Stimulated activated CD4-positive, alpha-beta T cell treated with anti-CD3 and anti-CD28 coated beads, Interleukin-4, amount 100 ng/mL, for 4 hours (primary cell): ENCODE results near the gene NWD2.
"Not testable (repeated sequence)": the region's sequence is repeated elsewhere in the genome, so short reads cannot be mapped to it uniquely, and the experiment has no call there.

Source experiments
- DNase-seq, 2 experiments: peaks; one replicate each; pipeline ENCODE4 v3.0.0-alpha.2; 2020

Gene NWD2

GRCh38 chr4:37400241-37400881, 155.8 kb downstream of the NWD2 start:
- no peak for DNase-seq

DNA sequence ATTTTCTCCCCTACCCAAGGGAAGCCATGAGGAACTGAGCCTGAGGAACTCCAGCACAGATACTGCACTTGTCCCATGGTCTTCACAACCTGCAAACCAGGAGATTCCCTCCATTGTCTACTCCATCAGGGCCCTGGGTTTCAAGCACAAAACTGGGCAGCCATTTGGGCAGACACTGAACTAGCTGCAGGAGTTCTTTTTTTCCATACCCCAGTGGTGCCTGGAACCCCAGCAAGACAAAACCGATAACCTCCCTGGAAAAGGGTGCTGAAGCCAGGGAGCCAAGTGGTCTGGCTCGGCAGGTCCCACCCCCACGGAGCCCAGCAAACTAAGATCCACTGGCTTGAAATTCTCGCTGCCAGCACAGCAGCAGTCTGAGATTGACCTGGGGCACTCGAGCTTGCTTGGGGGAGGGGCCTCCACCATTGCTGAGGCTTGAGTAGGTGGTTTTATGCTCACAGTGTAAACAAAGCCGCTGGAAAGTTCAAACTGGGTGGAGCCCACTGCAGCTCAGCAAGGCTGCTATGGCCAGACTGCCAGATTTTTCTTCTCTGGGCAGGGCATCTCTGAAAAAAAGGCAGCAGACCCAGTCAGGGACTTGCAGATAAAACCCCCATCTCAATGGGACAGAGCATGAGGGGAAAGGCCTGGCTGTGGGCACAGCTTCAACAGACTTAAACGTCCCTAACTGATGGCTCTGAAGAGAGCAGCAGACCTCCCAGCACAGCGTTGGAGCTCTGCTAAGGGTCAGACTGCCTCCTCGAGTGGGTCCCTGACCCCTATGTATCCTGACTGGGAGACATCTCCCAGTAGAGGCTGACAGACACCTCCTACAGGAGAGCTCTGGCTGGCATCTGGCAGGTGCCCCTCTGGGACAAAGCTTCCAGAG, 163.6 kb downstream of the NWD2 start:
- DNase-seq, result not testable (repeated sequence)

DNA sequence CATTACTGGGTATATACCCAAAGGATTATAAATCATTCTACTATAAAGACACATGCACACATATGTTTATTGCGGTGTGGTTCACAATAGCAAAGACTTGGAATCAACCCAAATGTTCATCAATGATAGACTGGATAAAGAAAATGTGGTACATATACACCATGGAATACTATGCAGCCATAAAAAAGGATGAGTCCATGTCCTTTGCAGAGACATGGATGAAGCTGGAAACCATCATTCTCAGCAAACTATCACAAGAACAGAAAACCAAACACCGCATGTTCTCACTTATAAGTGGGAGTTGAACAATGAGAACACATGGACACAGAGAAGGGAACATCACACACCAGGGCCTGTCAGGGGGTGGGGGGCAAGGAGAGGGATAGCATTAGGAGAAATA, 169.1 kb downstream of the NWD2 start:
- DNase-seq, result not testable (repeated sequence)

GRCh38 chr4:37415845-37416369, 171.4 kb downstream of the NWD2 start:
- no peak for DNase-seq

DNA sequence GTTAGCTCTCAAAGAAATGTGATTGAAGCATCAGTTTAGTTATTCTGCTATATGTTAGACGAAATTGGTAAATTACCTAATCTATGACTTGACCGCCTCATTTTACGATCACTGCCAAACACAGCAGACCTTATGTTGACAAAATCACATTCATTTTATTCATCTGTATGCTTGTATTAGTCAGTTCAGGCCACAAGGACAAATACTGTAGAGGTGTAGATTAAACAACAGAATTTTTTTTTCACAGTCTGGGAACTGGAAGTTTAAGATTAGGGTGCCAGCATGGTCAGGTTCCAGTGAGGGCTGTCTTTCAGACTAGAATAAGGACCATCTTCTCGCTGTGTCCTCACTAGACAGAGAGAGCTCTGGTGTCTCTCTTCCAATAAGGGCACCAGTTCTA, 177.1 kb downstream of the NWD2 start:
- DNase-seq, result no peak

DNA sequence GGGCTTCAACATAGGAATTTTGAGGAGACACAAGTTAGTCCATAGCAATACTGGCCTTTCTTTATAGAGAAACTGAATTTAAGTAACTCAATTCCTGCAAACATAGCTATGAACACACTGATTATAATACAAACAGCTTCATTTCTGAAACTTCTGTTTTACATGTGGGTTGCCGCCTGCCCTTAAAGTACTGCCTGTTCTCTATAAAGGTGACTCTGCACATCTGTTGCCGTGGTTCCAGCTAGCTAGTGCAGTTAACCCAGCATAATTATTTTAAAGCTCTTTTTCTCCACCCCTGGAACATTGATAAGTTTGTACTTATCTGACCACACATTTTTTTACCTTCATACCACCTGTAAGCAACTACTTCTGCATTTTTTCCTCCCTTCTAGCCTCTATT, 177.6 kb downstream of the NWD2 start:
- DNase-seq, result no peak

GRCh38 chr4:37422638-37423037, 178.1 kb downstream of the NWD2 start:
- no peak for DNase-seq

- DNase-seq, result no peak
These were observed 178.8 kb downstream of the NWD2 start for GRCh38 chr4:37423310-37423709.

GRCh38 chr4:37424753-37425152, 180.2 kb downstream of the NWD2 start:
- DNase-seq, result no peak

DNA sequence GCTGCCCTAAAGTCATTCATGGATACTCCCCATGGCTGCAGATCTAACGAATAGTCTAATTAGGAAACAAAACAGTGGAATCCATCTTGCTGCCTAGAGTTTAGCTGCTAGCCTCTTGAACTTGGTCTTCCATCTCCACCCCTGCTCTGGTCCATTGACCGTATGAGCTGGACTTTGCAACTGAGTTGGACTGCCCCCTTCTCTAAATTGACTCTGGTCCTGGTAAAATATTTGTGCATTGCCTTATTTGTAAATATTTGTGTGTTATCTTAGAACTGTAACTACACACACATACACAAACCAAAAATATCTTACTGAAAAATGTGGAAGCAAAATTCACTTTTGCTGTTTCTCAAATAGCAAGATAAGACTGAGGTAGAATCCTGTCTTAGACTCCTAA, 181.3 kb downstream of the NWD2 start:
- no peak for DNase-seq

GRCh38 chr4:37427193-37427592, 182.7 kb downstream of the NWD2 start:
- no peak for DNase-seq

GRCh38 chr4:37429906-37430305, 185.4 kb downstream of the NWD2 start:
- DNase-seq, result no peak

DNA sequence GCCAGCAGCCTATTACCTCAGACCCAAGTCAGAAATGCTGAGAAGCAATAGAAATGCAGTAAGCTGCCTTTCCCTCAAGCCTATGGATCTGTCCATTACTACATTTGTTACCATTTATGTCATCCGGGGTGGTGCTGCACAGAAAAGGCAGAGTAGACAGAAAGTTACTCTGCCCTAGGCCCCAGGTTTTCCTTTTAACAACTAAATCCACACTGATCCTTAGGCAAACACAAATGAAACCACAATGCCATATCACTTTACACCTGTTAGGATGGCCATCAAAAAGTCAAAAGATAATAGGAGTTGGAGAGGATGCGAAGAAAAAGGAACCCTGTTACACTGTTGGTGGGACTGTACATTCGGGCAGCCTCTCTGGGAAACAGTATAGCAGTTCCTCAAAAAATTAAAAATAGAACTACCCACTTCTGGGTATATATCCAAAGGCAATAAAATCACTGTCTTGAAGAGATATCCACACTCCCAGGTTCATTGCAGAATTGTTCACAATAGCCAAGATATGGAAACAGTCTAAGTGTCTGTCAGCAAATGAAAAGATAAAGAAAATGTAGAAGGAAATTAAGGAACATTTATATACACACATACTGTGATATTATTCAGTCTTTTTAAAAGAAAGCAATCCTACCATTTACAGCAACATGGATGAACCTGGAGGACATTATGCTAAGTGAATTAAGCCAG, 186.3 kb downstream of the NWD2 start:
- no peak for DNase-seq

DNA sequence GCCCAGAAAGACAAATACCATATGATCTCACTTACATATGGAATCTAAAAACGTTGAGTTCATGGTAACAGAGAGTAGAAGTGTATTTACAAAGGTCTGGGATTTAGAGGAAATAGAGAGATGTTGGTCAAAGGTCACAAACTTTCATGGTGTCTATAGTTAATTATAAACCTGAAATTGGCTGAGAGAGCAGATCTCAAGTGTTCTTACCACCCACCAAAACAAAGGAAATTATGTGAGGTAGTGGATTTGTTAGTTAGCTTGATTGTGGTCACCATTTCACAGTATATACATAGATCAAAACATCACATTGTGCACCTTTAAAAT, 186.8 kb downstream of the NWD2 start:
- no peak for DNase-seq

- no peak for DNase-seq
These were observed 189.9 kb downstream of the NWD2 start for GRCh38 chr4:37434469-37434868.

- no peak for DNase-seq
These were observed 192.0 kb downstream of the NWD2 start for GRCh38 chr4:37436546-37436945.

- DNase-seq, result no peak
These were observed 192.6 kb downstream of the NWD2 start for GRCh38 chr4:37437163-37437562.

GRCh38 chr4:37438564-37439279, 194.2 kb downstream of the NWD2 start:
- DNase-seq, result no peak

DNA sequence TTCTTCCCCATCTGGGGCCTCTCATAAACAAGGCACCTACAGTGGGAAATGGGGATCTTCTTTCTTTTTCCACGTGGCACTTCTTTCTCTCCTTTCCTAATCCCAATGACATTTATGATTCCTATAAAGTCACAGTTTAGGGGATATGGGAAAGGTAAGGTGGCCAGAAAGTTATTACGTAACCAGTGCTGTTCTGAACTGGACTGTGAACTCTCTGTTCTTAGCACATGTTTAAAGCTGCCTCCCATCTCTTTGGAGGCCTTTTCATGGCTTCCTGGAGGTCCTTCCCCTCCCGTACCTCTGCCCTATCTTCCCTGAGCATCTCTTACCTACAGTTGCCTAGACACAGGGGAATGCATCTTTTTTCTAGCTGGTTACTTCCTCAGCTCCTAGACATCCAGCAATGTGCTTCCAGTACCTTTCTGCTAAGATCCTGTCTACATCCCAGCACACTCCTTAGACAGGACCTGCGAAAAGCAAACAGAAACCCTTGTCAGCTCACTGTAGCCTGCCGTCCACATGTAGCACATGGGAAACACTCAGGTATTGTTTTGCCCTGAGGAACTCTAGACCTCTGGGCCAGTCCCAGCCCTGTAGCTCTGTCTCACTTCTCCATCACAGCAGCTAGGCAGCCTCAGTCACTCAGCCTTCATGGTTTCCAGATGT, 195.4 kb downstream of the NWD2 start:
- no peak for DNase-seq

DNA sequence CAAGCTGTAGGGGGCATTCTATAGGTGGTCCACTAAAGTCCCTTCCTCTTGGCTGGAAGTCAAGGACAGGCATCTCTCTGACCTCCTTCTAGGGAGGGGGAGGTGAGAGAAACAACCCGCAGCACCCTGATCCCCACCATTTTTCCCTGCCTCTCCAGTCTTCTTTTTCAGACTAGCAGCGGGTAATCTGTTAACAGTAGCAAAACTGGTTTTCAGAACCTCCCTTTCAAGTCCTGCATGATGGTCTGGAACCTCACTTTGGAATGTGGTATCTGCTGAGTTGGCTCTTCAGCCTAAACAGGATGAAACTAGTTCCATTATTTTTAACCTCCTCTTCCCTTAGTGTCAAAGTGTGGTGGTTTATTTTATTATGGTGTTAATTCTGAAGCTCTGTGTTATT, 196.0 kb downstream of the NWD2 start:
- no peak for DNase-seq

DNA sequence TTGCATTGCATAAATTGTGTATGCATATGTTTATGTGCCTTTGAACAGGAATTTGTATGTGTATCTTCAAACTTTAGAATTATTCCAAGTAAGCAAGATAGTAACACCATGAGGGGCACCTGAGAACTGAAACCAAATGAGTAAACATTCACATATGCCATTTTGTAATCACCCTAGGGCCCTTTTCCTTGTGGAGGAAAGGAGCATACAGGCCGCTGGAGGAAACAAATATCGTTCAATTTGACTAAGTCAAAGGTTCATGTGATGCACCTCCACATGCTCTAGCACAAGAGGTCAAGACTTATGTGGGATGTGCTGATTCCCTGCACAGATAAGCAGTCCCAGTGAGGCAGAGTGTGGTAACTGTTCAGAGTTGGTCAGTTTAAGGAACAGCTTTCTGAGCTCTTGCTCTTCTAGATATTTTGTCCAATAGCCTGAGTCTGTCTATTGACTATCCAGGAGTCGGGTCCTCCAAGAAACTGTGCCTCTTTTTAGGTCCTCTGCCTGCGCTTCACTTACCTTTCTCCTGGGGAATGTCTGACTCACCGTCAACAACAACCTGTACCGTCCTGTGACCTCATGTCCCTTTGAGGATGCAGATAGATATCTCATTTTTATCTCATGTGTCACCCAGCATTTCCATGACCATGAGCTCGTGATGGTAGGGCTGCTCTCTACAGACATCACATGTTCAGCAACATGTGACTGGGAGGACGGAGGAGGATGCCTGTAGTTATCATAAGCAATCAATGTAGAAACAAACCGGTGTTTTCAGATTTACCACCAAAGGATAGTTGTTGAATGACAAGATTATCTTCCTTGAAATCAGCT, 196.9 kb downstream of the NWD2 start:
- no peak for DNase-seq

- no peak for DNase-seq
These were observed 197.4 kb downstream of the NWD2 start for GRCh38 chr4:37442062-37442323.
